Subcutaneous adipose tissue (tissue), 4 donors: Measurements from ENCODE around the gene TECPR2. TPM values are rescaled to one million over a fixed set of nuclear protein-coding genes. Genes with fewer than 3 reads are reported as not detected.

Experiments used
- CTCF ChIP-seq: fragments of 450-650 bp; IDR thresholded peaks from one replicate; pipeline ENCODE4 v1.5.1; 2016; ENCODE audit warnings: low read depth, mild to moderate bottlenecking, control low read depth, antibody characterized with exemption, moderate library complexity
- total RNA-seq, 4 donors: library from RNA; depleted of rRNA; stranded (reverse); fragments of >200 nt; gene quantifications; one replicate each; pipeline ENCODE4 v1.1.0, GENCODE V29; 2016

TECPR2 gene
- total RNA-seq, 4 donors from 2014 or later, result 14.4 to 23.0 (median 15.0) TPM

GRCh38 chr14:102523200-102523568 is 160.4 kb downstream of the TECPR2 start:
- no peak for TF ChIP-seq CTCF

- no peak for TF ChIP-seq CTCF
Observed at GRCh38 chr14:102523569-102524450, 161.1 kb downstream of the TECPR2 start.

GRCh38 chr14:102524451-102525218 is 161.9 kb downstream of the TECPR2 start:
- no peak for TF ChIP-seq CTCF

- TF ChIP-seq CTCF, result no peak
Observed at GRCh38 chr14:102525219-102525928, 162.6 kb downstream of the TECPR2 start.

- no peak for TF ChIP-seq CTCF
Observed at GRCh38 chr14:102525929-102526497, 163.3 kb downstream of the TECPR2 start.

- TF ChIP-seq CTCF, result no peak
Observed at GRCh38 chr14:102528431-102529170, 165.9 kb downstream of the TECPR2 start.
